Measurements from ENCODE around the gene ABCB8.
A peak's percentile ranks its signal among the peaks of the same experiment; 100 is the strongest.

ABCB8 gene

DNA sequence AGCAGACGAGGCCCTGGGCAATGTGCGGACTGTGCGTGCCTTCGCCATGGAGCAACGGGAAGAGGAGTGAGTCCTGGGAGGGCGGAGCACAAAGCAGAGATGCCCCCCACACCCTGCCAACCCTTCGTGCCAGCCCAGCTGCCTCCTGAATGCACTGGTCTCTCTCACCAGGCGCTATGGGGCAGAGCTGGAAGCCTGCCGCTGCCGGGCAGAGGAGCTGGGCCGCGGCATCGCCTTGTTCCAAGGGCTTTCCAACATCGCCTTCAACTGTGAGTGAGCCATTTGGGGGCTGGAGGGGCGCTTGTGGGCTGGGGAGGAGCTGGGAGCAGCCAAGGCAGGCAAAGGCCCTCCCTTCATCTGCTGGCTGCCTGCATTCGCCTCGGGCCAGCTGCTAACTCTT lies 7.7 kb downstream of the ABCB8 start:
- Histone ChIP-seq H4K20me1 (ENCODE audit: insufficient read depth, low read length, poor library complexity, severe bottlenecking) (no peaks in the 10 kb centered on the region), H3K4me1 (ENCODE audit: insufficient read depth, low read length, poor library complexity, severe bottlenecking) (peaks cover 24% of the 10 kb centered on the region), H3K4me3 (ENCODE audit: low read length, poor library complexity, severe bottlenecking) (no peak overlapping the region), H3K27me3 (ENCODE audit: insufficient read depth, low read length, poor library complexity, severe bottlenecking) (no peaks in the 10 kb centered on the region), H3F3A (ENCODE audit: low read depth) (peaks cover 2% of the 10 kb centered on the region; the same call in 1 of the 2 replicates), H2AFZ (ENCODE audit: low read length) (no peak overlapping the region), H3K79me2 (ENCODE audit: insufficient read depth, low read length) (no peaks in the 10 kb centered on the region), H3K36me3 (ENCODE audit: insufficient read depth, low read length) (no peaks in the 10 kb centered on the region), H3K9ac (ENCODE audit: low read depth, low read length, poor library complexity, severe bottlenecking) (no peak overlapping the region), H3K4me2 (ENCODE audit: low read depth, low read length, poor library complexity, severe bottlenecking) (no peak overlapping the region), H3K9me3 (ENCODE audit: insufficient read depth, low read depth, low read length) (no peaks in the 10 kb centered on the region), H3K9me2 (replicated peaks; ENCODE audit: low read depth, low read length) (no peaks in the 10 kb centered on the region)
- TF ChIP-seq EZH2phosphoT487 (IDR thresholded peaks at IDR 0.05; ENCODE audit: borderline replicate concordance), result no peak
- no peak for TF ChIP-seq CTCF (conservative IDR thresholded peaks at IDR 0.05; ENCODE audit: low read length)

- Histone ChIP-seq H4K20me1 (ENCODE audit: insufficient read depth, low read length, poor library complexity, severe bottlenecking) (no peaks in the 10 kb centered on the region), H3K9me2 (replicated peaks; ENCODE audit: low read depth, low read length) (no peaks in the 10 kb centered on the region), H3K36me3 (ENCODE audit: insufficient read depth, low read length) (no peaks in the 10 kb centered on the region), H2AFZ (ENCODE audit: low read length) (peak overlapping the region; percentile 41; the same call in 1 of the 2 replicates), H3K4me3 (ENCODE audit: low read length, poor library complexity, severe bottlenecking) (peak overlapping the region; percentile 33), H3F3A (ENCODE audit: low read depth) (peaks cover 2% of the 10 kb centered on the region; the same call in 1 of the 2 replicates), H3K79me2 (ENCODE audit: insufficient read depth, low read length) (no peaks in the 10 kb centered on the region), H3K4me2 (ENCODE audit: low read depth, low read length, poor library complexity, severe bottlenecking) (peak overlapping the region; percentile 65), H3K27me3 (ENCODE audit: insufficient read depth, low read length, poor library complexity, severe bottlenecking) (no peaks in the 10 kb centered on the region), H3K9ac (ENCODE audit: low read depth, low read length, poor library complexity, severe bottlenecking) (peak overlapping the region; percentile 44), H3K9me3 (ENCODE audit: insufficient read depth, low read depth, low read length) (no peaks in the 10 kb centered on the region), H3K4me1 (ENCODE audit: insufficient read depth, low read length, poor library complexity, severe bottlenecking) (peaks cover 24% of the 10 kb centered on the region)
- no peak for TF ChIP-seq EZH2phosphoT487 (IDR thresholded peaks at IDR 0.05; ENCODE audit: borderline replicate concordance)
- no peak for TF ChIP-seq CTCF (conservative IDR thresholded peaks at IDR 0.05; ENCODE audit: low read length)
Observed at GRCh38 chr7:151038951-151039849, 10.9 kb downstream of the ABCB8 start.

- no peak overlapping the region for H3K9ac ChIP-seq (ENCODE audit: low read depth, low read length, poor library complexity, severe bottlenecking)
- no peaks in the 10 kb centered on the region for H4K20me1 ChIP-seq (ENCODE audit: insufficient read depth, low read length, poor library complexity, severe bottlenecking)
- H3K36me3 ChIP-seq (ENCODE audit: insufficient read depth, low read length), result no peaks in the 10 kb centered on the region
Observed at GRCh38 chr7:151039850-151040548, 11.7 kb downstream of the ABCB8 start.

More at GRCh38 chr7:151039850-151040548, 11.7 kb downstream of the ABCB8 start:
- Histone ChIP-seq H3K4me3 (ENCODE audit: low read length, poor library complexity, severe bottlenecking) (peak overlapping the region; percentile 25), H3K9me2 (replicated peaks; ENCODE audit: low read depth, low read length) (no peaks in the 10 kb centered on the region), H3K4me1 (ENCODE audit: insufficient read depth, low read length, poor library complexity, severe bottlenecking) (peaks cover 24% of the 10 kb centered on the region), H3K4me2 (ENCODE audit: low read depth, low read length, poor library complexity, severe bottlenecking) (peak overlapping the region; percentile 65), H2AFZ (ENCODE audit: low read length) (no peak overlapping the region), H3F3A (ENCODE audit: low read depth) (peaks cover 2% of the 10 kb centered on the region; the same call in 1 of the 2 replicates), H3K9me3 (ENCODE audit: insufficient read depth, low read depth, low read length) (no peaks in the 10 kb centered on the region), H3K27me3 (ENCODE audit: insufficient read depth, low read length, poor library complexity, severe bottlenecking) (no peaks in the 10 kb centered on the region), H3K79me2 (ENCODE audit: insufficient read depth, low read length) (no peaks in the 10 kb centered on the region)
- TF ChIP-seq CTCF (conservative IDR thresholded peaks at IDR 0.05; ENCODE audit: low read length), result no peak
